Cardiac fibroblast (primary cell): ENCODE results near the gene GAS2L3.

Experiments used
- DNase-seq, 2 donors: peaks; one replicate each; pipeline versions ENCODE4 v3.0.0 to v3.0.0-alpha.2; 2010; ENCODE audit warnings: low read depth in 2 of 2
- H3K4me3 ChIP-seq, 2 donors: replicated peaks in 1 of 2; 1 replicate in 1 of 2; 2 replicates in 1 of 2; pipeline ENCODE4 v1.5.1; 2011; ENCODE audit warnings: low read depth in 2 of 2, low read length in 2 of 2, mild to moderate bottlenecking in 2 of 2, moderate library complexity in 1 of 2
- TF ChIP-seq, protein P1 (sequence below): IDR thresholded peaks from one replicate; pipeline ENCODE4 v1.5.1; 2011; ENCODE audit warnings: low read depth, mild to moderate bottlenecking, low read length, inconsistent platforms

GAS2L3 gene

GRCh38 chr12:100671396-100672074, 98.1 kb downstream of the GAS2L3 start:
- TF ChIP-seq, protein P1, sequence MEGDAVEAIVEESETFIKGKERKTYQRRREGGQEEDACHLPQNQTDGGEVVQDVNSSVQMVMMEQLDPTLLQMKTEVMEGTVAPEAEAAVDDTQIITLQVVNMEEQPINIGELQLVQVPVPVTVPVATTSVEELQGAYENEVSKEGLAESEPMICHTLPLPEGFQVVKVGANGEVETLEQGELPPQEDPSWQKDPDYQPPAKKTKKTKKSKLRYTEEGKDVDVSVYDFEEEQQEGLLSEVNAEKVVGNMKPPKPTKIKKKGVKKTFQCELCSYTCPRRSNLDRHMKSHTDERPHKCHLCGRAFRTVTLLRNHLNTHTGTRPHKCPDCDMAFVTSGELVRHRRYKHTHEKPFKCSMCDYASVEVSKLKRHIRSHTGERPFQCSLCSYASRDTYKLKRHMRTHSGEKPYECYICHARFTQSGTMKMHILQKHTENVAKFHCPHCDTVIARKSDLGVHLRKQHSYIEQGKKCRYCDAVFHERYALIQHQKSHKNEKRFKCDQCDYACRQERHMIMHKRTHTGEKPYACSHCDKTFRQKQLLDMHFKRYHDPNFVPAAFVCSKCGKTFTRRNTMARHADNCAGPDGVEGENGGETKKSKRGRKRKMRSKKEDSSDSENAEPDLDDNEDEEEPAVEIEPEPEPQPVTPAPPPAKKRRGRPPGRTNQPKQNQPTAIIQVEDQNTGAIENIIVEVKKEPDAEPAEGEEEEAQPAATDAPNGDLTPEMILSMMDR, result no peak
- H3K4me3 ChIP-seq, result no peak overlapping the region
- DNase-seq, result no peak

DNA sequence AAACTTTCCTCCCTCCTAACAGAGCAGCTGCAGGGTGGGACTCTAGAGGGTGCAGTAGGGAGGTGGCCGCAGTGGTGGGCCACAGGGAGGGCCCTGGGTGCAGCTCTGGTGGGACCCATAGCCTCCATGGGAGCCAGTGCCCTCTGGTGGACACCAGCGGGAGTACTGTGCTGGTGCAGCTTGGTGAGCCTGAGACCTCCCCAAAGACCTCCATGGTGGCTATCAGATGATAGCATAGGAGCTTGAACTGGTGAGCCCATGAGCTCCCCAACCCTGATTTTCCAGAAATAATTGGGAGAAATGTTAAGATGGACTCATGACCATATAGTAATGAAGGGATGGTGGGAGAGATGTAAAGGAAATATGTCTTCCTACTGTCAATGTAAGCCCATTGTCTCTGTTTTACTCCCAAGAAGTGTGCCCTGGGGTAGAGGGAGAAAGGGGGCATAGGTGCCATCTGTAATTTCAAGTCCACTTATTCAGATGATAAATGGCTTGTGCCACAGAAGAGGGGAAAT, 98.7 kb downstream of the GAS2L3 start:
- no peak overlapping the region for H3K4me3 ChIP-seq
- TF ChIP-seq, protein P1, result peak; percentile 70
- peak in 1 of 2 donors; percentile 15 for DNase-seq

DNA sequence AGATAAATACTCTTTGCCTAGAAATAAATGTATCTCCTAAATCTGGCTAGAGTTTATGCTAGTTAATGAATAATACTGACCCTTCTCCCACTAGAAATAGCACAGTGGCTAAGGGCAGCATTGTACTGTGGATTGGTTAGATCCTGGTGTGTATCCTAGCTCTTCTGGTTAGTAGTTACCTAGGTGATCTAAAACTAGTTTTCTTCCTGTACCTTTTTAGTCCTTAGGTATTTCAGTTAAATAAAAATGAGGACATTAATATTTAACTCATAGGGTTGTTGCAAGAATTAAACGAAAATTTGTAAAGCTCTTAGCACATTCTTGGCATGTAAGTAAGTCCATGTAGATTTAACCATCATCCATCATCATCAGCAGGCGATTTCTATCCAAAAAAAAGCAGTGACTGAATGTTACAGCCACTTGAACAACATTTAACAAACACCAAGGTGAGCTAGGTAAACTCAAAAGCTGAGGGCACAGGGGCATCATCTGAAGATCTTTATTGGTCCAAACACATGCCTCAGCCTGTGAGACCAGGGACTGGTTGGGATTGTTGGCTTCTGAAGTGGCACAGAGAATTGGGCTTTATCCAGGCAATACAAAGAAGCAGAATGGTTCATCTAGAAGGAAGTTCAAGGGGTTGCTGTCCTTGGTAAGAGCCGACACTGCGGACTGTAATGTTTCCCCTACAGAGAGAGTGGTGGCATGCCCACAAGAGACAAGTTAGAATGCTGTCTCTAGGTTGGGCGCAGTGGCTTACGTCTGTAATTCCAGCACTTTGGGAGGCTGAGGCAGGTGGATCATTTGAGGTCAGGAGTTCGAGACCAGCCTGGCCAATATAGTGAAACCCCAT, 100.8 kb downstream of the GAS2L3 start:
- TF ChIP-seq, protein P1, result no peak
- no peak overlapping the region for H3K4me3 ChIP-seq
- DNase-seq, result no peak
